HG03342 (cell line): ENCODE measurements around the gene MRPS22.

Source experiments
- ATAC-seq: cut with Tn5 transposase; IDR thresholded peaks from one replicate; pipeline ENCODE4 v1.9.1; 2021; ENCODE audit warnings: mild to moderate bottlenecking, moderate library complexity; ENCODE audit not compliant: unreplicated experiment

The MRPS22 gene

GRCh38 chr3:139311557-139311956, 32.3 kb upstream of the MRPS22 start:
- ATAC-seq, result no peak

- no peak for ATAC-seq
Observed at GRCh38 chr3:139312416-139312815, 31.4 kb upstream of the MRPS22 start.

DNA sequence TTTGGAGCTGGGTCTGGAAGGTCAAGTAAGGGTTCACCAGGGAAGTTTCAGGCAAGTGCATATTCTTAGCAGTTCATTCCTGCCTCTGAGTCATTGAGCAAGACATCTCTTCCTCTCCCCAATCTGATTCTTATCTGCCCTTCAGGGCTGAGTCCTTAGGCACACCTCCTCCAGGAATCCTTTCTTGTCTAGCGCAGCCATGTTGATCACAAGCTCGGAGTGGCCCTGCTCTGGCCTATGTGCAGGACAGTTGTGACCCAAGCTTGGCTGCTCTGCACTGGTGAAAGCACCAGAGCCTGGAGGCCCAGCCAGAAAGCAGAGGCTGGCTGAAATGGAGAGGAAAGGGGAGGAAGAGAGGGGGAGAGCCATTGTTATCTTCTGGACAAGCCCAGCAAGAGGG, 30.9 kb upstream of the MRPS22 start:
- ATAC-seq, result no peak

- ATAC-seq, result no peak
Observed at GRCh38 chr3:139313921-139314320, 29.9 kb upstream of the MRPS22 start.

DNA sequence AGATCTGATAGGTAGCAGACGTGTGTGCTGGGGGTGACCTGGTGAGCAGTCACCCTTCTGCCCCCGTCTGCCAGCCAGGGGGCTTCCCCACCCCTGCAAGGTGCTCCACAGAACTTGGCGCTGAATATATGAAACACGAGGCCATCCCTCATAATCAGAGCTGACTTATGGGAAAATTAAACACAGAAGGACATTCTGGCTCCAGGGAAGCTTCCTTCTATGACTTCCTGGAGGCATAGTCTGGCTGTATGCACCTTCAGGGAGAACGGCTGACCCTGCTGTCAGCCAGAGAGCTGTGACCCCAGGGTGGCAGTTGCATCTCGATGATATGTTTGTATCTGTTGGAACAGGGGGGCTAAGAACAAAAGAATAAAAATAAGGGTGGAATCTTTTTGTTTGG, 26.6 kb upstream of the MRPS22 start:
- ATAC-seq, result no peak

DNA sequence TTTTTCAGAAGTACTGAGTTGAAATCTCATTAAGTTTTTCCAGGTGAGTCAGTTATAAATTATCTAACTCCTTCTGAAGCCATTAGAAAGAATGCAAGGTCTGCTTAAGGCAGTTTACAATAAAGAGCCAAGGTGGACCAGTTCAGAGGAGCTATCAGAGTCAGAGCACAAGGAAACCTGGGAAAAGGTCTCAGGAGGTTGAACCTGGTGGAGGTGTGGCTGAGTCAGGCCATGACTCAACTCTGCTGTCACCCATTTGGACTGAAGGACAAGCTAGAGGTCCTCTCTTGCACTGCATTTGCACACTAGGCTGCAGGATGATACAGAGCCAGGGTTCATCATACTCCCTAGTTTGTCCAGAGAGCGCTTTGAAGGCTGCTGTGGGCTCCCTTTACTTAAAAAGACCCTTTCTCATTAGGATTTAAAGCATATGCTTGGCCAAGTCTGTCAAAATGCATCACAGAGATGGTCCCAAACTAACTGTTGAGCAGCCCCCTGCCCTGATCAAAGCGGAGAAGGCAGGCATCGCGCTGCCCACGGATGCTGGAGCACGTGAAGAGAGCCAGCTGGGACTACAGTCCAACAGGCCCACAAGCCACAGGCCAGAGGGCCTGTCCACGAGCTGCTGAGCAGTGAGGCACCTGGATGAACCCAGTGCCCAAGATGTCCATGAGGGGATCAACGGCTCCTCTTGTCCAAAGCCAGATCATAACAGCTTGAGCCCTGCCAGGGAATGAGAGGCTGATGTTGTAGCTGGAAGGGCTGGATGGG, 26.0 kb upstream of the MRPS22 start:
- ATAC-seq, result no peak

- no peak for ATAC-seq
Observed at GRCh38 chr3:139318431-139318816, 25.4 kb upstream of the MRPS22 start.

GRCh38 chr3:139318826-139319225, 25.0 kb upstream of the MRPS22 start:
- ATAC-seq, result no peak

- no peak for ATAC-seq
Observed at GRCh38 chr3:139319428-139320402, 24.1 kb upstream of the MRPS22 start.

DNA sequence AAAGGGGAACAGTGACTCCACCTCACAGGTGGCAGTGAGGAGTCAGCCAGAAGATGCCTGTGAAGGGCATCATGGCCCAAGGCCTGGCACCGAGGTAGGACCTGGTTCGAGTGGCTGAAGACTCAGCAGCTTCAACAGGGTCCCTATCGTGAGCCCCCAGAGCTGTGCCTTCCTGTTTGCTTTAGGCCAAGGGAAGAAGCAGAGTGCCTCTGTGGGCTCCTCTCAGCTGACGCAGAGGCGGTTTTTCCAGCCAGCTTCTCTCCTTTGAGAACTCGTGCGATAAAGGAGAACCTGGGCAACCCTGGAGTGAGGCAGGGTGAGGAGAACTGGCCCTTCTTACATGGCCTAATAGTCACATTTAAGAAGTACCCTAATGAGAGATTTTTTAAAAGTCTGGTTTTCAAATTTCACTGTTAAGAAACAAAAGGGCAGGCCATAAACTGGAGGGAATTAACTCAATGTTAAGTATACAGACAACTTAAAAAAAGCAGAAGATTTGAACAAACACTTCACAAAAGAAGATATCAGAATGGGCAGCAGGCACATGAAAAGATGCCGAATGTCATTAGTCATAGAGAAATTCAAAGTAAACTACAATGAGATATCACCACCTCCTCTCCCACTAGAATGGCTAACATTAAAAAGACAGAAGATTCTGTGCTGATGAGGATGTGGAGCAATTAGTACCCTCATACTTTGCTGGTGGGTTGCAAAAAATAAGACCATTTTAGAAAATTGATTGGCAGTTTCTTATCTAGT, 23.1 kb upstream of the MRPS22 start:
- no peak for ATAC-seq

DNA sequence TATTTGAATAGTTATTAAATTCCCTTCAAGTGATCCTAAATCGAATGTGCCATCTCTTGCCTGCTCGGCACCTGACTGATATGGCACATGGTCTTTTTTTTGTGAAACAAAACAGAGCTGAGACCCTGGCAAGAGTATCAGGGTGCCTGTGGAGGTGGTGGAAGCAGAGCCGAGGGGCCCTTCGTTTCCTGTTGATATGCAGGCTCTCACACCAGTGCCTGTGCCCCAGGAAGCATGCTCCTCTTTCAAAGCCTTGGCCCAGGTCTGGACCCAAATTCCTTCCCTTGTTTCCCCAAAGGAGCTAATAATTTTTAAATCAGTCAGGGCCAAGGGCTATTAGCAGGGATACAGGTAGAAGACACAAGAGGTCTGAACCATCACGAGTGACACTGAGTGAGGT, 21.5 kb upstream of the MRPS22 start:
- ATAC-seq, result no peak

DNA sequence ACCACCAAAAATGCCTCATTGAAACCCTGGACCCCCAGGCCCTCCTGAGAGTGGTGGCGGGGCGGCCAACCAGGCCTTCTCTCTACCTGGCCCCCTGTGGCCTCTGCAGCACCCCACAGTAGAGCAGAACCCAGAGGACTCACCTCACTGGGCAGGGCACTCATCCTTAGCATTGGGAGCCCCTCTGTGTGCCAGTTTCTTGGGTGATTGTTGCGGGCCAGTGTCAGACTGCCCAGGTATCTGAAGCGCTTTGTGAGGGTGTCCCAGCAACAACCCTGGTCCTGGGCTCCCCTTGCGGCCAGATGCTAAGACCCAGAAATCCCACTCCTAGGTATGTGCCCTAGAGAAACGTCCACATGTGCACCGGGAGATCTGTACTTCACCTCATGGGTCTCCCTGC, 20.7 kb upstream of the MRPS22 start:
- ATAC-seq, result no peak

DNA sequence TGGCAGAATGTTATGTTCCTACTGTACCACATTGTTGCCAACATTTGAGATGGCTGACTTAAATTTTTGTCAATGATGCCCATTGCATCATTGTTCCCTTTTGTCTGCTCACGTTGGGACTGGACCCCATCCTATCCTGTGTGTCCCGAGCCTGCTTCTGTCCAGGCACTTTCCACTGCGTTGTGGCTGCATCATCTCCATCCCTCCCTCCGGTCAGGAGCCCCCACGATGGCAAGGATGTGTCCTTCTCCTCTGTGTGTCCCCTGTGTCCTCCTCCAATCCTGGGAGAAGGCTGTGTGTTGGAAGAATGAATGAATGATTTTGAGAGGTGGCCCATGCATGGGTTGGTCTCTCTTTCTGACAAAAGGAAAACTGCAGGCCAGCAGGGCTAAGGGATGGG, 19.4 kb upstream of the MRPS22 start:
- ATAC-seq, result no peak

DNA sequence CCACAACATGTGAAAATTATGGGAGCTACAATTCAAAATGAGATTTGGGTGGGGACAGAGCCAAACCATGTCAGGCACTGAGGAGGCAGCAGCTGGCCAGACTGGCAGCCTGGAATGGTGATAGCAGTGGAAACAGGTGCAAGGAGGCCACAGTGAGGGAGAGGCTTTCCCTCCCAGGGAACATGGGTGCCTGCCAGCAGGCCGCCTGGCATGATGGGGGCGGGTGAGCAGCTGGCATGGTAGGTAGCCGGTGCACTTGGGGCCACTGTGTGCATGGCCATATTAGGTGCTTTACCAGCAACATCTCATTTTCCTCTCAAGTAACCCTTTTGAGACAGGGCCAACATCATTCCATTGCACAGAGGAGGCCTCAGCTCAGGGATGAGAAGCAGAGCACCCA, 18.3 kb upstream of the MRPS22 start:
- no peak for ATAC-seq

DNA sequence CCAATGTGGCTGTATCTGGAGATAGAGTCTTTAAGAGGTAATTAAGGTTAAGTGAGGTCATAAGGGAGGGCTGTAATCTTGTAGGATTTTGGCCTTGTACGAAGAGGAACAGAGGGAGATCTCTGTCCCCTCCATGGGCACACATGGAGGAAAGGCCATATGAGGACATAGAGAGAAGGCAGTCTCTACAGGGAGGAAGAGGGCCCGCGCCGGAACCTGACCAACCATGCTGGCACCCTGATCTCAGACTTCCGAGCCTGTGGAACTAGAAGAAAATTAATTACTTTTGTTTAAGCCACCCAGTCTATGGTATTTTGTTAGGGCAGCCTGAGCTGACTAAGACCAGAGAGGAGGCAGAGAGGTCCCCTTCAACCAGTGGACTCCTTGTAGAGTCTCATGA, 17.7 kb upstream of the MRPS22 start:
- no peak for ATAC-seq

DNA sequence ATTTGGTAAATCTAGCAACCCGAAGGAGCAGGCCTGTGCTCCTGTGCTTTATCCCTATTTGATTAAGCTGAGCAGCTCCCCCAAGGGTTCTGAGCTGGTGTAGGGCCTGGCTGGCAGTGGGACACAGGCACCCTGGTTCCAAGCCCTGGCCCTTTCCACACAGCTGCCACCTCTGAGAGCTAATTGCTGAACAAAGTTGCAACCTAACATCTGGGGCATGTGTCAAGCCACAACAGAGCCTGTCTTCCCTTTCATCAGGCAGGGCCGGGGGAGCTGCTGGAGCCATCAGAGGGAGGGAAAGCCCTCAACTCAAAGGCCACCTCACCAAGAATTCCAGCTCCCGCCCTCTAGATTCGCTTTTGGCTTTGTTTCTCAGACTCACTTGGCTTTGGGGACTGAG, 17.1 kb upstream of the MRPS22 start:
- ATAC-seq, result no peak

GRCh38 chr3:139327231-139327630, 16.6 kb upstream of the MRPS22 start:
- ATAC-seq, result no peak

DNA sequence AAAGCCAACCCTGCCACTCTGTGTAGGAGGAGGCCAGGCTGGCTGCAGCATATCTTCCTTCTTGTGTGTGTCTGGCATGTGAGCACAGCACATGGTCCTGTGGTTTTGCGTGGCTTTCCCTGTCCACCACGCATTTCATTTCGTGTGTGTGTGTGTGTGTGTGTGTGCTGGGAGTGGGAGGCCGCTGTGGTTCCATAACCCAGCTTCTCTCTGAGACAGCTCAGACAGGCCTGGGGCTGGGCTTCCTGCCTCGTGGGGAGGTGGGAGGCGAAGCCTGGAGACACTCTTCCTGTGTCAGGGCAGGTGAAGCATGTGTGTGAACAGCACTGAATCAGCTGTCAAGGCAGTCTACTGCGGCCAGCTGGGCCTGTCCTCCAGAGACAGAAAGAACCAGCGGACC, 16.0 kb upstream of the MRPS22 start:
- no peak for ATAC-seq

GRCh38 chr3:139328356-139328755, 15.5 kb upstream of the MRPS22 start:
- no peak for ATAC-seq

GRCh38 chr3:139329364-139329850, 14.4 kb upstream of the MRPS22 start:
- peak; percentile 96 for ATAC-seq

DNA sequence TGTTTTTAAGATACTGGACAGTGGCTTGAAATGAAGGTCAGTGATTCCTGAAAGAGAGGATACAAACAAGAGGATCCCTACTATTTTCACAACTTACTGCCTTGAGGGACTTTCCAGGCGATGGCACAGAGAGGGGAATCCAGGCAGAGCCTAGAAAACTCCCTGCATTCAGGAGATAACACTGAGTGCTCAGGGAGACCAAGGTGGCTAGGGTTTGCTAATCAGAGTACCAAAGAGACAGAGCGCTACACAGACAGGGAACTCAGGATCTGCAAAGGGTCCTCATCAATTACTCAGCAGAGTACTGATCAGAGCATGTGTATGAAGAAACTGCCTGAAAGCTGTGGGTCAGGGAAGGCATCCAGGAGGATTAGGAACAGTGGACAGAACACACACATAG, 11.7 kb upstream of the MRPS22 start:
- no peak for ATAC-seq
